Stimulated activated CD8-positive, alpha-beta memory T cell treated with anti-CD3 and anti-CD28 coated beads, Interleukin-15, amount 100 ng/mL, for 48 hours (primary cell): ENCODE measurements around the gene TCEA2.

Experiments
- DNase-seq, 2 donors: peaks; one replicate each; pipeline ENCODE4 v3.0.0-alpha.2; 2020; ENCODE audit warnings: low read depth in 2 of 2

The TCEA2 gene

GRCh38 chr20:64062596-64063388, at the start of gene TCEA2:
TSS of gene TCEA2 (plus strand) at chr20:64063198. CDS start at chr20:64063313, 115 bp downstream.
- peak; percentile 93 to 94 for DNase-seq

- no peak for DNase-seq
Measured at GRCh38 chr20:64015635-64016034, 47.4 kb upstream of the TCEA2 start.

- DNase-seq = no peak
Measured at GRCh38 chr20:64021124-64021975, 41.6 kb upstream of the TCEA2 start.

DNA sequence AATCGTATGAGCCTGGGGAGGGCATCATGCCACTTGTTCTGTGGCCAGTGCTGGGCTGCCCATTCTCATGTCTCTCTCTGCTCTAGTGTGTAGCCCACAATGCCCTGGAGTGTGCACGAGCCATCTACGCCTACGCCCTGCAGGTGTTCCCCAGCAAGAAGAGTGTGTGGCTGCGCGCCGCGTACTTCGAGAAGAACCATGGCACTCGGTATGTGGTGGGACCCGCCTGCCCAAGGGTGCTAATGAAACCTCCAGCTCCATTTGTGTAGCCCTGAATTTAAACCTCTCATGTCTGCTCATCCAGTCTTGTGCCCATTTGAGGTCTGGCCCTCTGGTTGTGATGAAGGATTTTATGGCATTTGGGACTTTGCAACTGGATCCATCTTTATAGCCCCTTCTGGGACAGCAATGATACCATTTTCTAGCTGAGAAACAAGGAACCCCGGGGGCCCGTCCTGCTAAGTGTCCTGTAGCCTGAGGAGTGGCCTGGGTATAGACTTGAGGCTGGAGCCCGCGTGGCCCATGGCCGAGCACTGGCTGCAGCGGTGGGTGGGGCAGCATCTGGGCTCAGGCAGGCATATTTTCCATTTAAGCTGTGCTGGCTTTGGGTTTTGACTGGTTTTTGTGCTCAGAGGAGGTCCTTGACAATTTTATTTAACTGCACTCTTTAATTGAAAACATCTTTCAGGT, 40.2 kb upstream of the TCEA2 start:
- no peak for DNase-seq

GRCh38 chr20:64023361-64024140, 39.4 kb upstream of the TCEA2 start:
- no peak for DNase-seq

GRCh38 chr20:64024141-64024990, 38.6 kb upstream of the TCEA2 start:
- DNase-seq = no peak

DNA sequence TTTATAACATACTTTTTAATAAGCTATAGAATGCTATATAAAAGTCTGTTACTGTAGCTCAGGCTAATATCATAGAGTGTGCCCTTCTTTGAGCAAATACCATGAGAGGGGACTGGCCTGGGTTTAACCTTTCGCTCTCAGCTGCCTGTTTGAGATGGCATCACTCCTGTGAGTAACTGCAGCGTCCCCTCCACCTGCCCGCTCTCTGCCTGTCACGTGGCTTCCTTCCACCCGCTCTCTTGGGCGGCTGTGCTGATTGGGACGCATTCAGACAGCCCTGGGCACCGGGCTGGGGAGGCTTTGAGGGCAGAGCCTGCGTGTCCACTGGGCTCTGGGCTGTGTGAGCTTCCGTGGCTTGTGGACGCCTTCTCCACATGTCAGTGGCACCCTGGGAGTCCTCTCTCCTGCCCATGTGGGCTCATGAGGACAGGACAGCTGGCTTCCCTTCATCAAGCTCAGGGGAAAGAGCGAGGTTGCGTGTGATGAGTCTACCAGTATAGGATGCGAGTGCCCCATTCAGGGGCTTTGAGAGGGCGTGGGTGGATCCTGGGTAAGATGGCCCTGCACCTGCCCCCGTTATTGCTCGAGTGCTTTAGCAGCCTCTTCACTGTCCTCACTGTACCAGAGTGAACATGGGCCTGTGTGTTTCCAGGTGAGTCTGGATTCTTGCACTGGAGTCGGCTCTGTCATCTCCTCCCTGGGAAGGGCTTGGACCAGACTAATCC, 37.7 kb upstream of the TCEA2 start:
- no peak for DNase-seq

- no peak for DNase-seq
Measured at GRCh38 chr20:64025826-64026412, 37.1 kb upstream of the TCEA2 start.

- no peak for DNase-seq
Measured at GRCh38 chr20:64027981-64028685, 34.9 kb upstream of the TCEA2 start.

DNA sequence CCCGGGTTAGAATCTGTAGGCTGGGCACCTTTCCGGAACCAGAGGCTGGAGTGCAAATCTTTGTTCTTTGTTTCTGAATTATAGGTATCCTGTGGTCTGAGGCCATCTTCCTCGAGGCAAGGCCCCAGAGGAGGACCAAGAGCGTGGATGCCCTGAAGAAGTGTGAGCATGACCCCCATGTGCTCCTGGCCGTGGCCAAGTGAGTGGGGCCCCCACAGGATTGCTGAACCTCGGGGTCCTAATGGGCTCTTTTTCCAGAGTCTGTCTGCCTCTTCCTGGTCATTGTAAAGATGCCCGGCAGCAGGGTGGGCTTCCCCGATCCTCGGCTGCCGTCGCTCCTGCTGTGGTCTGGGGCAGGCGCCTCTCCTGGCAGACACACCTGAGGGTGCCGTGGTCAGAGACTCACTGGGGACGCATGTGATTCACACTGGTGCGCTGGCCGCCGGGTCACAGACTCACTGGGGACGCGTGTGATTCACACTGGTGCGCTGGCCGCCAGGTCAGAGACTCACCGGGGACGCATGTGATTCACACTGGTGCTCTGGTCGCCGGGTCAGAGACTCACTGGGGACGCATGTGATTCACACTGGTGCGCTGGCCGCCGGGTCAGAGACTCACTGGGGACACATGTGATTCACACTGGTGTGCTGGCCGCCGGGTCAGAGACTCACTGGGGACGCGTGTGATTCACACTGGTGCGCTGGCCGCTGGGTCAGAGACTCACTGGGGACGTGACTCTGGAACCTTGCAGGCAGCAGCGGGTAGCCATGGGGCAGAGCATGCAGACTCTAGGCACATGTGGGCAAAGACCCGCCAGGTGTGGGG, 33.5 kb upstream of the TCEA2 start:
- DNase-seq = no peak

- no peak for DNase-seq
Measured at GRCh38 chr20:64030371-64031134, 32.4 kb upstream of the TCEA2 start.

- no peak for DNase-seq
Measured at GRCh38 chr20:64031822-64032314, 31.1 kb upstream of the TCEA2 start.

DNA sequence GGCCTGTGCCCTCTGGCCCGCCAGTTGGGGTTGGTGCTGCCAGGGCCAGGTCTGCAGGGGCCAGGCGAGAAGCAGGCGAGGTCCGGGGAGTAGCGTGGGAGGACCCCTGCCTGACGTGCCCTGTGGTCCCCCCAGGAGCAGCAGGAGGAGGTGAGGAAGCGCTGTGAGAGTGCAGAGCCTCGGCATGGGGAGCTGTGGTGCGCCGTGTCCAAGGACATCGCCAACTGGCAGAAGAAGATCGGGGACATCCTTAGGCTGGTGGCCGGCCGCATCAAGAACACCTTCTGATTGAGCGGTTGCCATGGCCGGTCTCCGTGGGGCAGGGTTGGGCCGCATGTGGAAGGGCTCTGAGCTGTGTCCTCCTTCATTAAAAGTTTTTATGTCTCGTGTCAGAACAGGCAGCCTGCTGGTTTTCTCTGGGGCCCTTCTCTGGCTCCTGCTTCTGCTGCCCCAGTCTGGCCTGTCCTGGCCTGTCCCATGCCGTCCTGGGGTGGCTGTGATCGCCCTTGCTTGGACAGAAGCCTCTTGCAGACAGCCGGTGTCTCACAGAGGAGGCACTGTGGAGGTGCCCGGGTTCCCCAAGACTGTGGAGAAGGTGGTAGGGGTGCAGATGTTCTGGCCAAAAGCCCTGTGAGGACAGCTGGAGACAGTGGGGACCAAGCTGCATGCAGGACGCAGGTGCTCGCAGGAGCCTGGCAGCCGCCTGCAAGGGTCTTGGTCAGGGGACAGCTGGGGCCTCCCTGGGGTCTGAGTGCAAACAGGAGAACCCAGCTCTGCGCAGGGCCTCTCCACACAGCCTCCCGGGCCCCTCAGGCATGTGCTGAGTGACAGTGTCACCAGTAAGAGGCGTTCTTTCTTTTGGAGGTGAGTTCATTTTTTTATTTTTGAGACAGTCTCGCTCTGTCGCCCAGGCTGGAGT, 30.0 kb upstream of the TCEA2 start:
- no peak for DNase-seq

DNA sequence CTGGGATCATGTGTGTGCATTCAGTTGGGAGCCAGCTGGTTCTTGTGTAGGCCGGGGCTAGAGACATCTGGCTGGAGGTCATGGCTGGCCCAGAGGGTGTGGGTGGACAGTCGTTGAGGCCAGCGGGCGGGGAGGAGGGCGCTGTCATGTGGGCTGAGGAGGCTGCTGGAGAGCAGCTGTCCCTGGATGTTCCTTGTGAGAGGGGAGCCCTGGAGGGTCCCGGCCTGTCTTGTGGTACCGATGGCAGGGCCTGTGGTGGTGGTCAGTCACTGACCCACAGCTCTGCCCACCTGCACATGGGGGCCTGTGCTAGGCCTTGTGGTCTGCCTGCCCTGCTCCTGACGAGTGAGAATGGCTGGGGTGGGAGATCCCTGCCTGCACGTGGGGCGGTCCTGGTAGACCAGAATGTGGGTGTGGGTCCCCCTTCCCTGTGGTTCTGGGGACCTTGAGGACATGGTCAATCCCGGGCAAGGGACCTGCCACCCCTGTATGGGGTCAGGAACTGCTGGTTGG, 29.0 kb upstream of the TCEA2 start:
- DNase-seq = no peak

- DNase-seq = peak; percentile 38 to 52
Measured at GRCh38 chr20:64035066-64035932, 27.7 kb upstream of the TCEA2 start.
